HCT116 (cell line): Measurements from ENCODE around the gene IGFBP7.

Experiments used
- CTCF ChIP-seq, 3 experiments: fragments of 200-600 bp in 1 of 3; sonication (generic) in 1 of 3; IDR thresholded peaks in 2 of 3; conservative IDR thresholded peaks in 1 of 3; 2 replicates each; pipeline ENCODE4 v1.5.1; 2012 to 2017; ENCODE audit warnings: low read depth in 2 of 3, low read length in 2 of 3, antibody characterized with exemption in 1 of 3, borderline replicate concordance in 1 of 3, control low read depth in 1 of 3, mild to moderate bottlenecking in 1 of 3, mixed read lengths in 1 of 3, mixed run types in 1 of 3, moderate library complexity in 1 of 3; ENCODE audit not compliant: insufficient read depth in 1 of 3
- POLR2AphosphoS5 ChIP-seq: IDR thresholded peaks from 2 replicates; pipeline ENCODE4 v1.6.1; 2011; ENCODE audit warnings: mild to moderate bottlenecking, low read depth, low read length, moderate library complexity

- TF ChIP-seq CTCF (IDR thresholded peaks at IDR 0.05 in 2 of 3, conservative IDR thresholded peaks at IDR 0.05 in 1 of 3; ENCODE audit: borderline replicate concordance in 1 of 3, insufficient read depth in 1 of 3, low read depth in 2 of 3, low read length in 2 of 3) (no peak), POLR2AphosphoS5 (no peak)
These were observed 29.6 kb upstream of the IGFBP7 start for GRCh38 chr4:57139783-57140182.
